Measurements from ENCODE around the gene TRIML2.

The TRIML2 gene, protein sequence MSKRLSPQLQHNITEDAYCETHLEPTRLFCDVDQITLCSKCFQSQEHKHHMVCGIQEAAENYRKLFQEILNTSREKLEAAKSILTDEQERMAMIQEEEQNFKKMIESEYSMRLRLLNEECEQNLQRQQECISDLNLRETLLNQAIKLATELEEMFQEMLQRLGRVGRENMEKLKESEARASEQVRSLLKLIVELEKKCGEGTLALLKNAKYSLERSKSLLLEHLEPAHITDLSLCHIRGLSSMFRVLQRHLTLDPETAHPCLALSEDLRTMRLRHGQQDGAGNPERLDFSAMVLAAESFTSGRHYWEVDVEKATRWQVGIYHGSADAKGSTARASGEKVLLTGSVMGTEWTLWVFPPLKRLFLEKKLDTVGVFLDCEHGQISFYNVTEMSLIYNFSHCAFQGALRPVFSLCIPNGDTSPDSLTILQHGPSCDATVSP

GRCh38 chr4:188109157-188109755, at the start of gene TRIML2:
TSS of gene TRIML2 (minus strand) at chr4:188109603. CDS start at chr4:188105368, 4,235 bp downstream.
- DNase-seq = no peak

- DNase-seq = no peak
These were observed 48.9 kb upstream of the TRIML2 start for GRCh38 chr4:188158336-188158735.

DNA sequence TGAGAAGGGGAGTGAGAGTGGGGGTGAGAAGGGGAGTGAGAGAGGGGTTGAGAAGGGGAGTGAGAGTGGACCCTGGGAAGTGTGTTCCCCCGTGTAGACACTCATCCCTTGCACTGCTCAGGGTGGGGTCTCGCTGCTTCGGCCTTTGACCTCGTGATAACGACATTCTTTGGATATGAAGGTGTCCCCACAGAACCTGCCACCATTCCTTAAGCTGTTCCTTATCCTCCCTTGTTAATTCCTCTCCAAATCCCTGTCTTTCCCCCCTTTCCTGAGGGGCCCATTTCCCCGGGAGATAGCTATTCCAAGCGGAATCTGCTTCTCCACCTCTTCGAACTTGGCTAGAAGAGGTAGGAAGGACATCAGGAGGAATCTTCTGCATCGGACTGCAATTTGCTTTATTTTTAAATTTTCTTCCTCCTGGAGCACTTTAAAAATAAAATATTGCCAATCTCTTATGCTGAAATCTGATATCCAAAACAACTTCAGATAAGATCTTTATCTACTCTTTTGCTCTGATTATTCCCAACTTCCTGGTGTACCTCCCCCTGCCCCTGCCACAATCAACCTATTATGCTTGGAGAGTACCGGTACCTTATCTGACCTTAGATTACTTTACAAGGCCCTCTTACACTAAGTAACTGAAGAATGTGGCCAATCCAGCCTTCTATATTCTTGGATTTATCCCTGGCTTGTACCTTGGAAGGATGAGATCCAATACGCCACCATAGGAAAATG, 45.4 kb upstream of the TRIML2 start:
- no peak for DNase-seq

DNA sequence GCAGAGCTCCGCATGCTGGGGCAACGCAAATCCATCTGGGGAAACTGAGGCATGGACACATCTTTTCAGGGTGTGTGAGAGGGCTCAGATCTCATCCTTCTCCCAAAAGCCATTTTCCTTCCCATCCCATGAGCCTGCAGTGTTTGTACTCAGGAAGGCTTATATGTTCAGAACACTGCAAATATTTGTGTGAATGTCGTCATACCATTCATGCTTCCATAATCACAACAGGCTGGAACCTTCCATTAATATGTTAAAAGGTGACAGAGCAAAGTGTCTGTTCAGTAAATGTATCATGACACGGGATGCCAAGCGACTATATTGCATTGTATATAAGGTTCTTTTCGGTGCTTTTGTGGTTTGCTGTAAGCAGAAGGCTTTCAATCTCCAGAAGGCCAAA, 38.4 kb upstream of the TRIML2 start:
- DNase-seq = no peak

DNA sequence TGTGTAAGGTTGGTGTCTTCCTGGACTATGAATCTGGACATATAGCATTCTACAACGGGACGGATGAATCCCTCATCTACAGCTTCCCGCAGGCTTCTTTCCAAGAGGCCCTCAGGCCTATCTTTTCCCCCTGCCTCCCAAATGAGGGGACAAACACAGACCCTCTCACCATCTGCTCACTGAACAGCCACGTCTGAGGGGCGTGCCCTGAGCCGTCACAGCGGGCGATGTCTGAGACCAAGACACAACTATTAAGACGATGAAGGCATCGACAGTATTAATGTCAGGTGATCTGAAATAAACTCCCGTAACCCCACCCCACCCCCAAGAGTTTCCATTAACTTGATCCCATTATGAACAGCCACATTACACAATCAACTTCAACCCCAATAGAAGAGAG, 37.8 kb upstream of the TRIML2 start:
- DNase-seq = no peak

DNA sequence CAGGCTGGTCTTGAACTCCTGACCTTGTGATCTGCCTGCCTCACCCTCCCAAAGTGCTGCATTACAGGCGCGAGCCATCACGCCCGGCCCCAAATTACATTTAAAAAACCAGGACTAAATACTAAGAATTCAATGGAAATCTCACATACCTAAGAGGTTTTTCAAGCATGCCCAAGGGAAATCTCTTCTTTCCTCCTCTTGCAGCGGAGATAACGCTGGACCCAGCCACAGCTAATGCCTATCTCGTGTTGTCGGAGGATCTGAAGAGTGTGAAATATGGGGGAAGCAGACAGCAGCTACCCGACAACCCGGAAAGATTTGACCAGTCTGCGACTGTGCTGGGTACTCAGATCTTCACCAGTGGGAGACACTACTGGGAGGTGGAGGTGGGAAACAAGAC, 37.2 kb upstream of the TRIML2 start:
- DNase-seq = no peak

GRCh38 chr4:188145601-188146000, 36.2 kb upstream of the TRIML2 start:
- DNase-seq = no peak

- DNase-seq = no peak
These were observed 34.3 kb upstream of the TRIML2 start for GRCh38 chr4:188143731-188144130.

GRCh38 chr4:188139671-188140070, 30.3 kb upstream of the TRIML2 start:
- no peak for DNase-seq

GRCh38 chr4:188139141-188139540, 29.7 kb upstream of the TRIML2 start, which contains the start of gene TRIML1:
TSS of gene TRIML1 (plus strand) at chr4:188139441. CDS start at chr4:188139559, 118 bp downstream.
- no peak for DNase-seq

DNA sequence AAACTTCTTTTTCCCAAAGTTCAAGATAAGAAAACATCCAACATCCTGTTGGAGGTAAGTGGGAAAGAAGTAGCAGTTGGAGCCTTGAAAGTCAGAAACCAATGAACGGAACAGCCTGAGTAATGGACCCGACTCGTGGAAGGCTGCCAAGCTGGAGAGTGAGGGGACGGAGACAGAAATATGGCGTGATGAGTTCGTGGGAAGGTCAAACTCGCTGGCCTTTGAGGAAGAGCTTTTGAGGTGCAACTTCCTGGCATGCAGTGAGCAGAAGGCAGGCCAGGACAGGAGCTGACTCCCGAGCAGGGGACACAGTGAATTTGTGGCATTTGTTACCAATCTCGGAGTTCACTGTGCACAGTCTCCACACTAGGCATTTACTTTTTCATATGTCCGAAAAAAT, 28.8 kb upstream of the TRIML2 start:
- DNase-seq = no peak

DNA sequence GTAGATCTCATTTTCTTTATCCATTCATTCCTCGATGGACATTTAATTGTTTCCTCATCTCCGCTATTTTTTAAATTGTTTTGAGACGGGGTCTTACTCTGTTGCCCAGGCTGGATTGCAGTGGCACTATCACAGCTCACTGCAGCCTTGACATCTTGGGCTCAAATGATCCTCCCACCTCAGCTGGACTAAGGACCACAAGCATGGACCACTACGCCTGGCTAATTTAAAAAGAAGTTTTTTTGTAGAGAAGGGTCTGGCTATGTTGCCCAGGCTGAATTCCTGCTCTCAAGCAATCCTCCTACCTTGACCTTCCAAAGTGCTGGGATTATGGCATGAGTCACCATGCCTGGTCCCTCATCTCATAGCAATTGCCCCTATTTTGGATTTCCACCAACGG, 22.8 kb upstream of the TRIML2 start:
- no peak for DNase-seq

DNA sequence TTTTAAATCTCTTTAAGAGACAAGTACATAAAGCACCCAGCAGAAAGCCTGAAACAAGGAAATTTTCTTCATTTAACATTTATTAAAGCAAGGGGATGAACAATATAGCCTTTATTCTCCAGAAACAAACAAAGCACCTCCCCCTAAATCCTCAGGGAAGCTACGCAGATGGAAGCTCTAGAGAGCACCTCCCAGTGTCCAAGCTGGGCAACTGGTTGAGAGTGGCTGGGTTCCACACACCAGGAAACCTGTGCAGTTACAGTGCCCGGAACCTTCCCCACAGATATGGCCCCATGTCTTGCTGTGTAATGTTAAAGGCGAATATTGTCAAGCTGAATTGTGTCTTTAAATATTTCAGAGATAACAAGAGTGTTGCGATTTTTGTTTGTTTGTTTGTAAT, 21.0 kb upstream of the TRIML2 start:
- no peak for DNase-seq

GRCh38 chr4:188127214-188127874, 17.9 kb upstream of the TRIML2 start:
- no peak for DNase-seq

- DNase-seq = no peak
These were observed 12.1 kb upstream of the TRIML2 start for GRCh38 chr4:188121530-188121929.

GRCh38 chr4:188117631-188118324, 8.4 kb upstream of the TRIML2 start:
- DNase-seq = no peak

DNA sequence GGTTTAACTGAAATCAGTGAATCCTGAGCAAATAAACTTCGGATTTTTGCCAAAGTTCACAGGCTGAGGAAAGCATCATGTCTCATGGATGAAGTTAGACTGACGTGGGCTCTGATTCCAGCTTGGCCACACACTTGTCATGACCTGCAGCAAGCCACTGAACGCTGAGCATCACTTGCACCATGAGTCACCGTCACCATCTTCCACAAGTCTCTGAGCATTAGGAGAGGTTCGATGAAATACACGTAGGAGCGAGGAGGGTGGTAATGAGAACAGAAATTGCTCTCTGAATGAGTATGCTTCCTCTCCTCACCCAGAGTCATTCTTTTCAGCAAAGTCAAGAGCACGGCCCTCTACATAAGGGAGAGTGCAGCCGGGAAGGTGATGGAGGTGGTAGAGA, 3.8 kb upstream of the TRIML2 start:
- no peak for DNase-seq

GRCh38 chr4:188111955-188112354, 2.6 kb upstream of the TRIML2 start:
- DNase-seq = no peak

GRCh38 chr4:188110741-188111471, 1.5 kb upstream of the TRIML2 start:
- no peak for DNase-seq

GRCh38 chr4:188110036-188110435, 633 bp upstream of the TRIML2 start:
- DNase-seq = no peak

GRCh38 chr4:188107931-188108843, 1.2 kb downstream of the TRIML2 start:
- no peak for DNase-seq

Data from SIG-M5 (cell line).